ENCODE measurements around the gene CDC42BPG.
A peak's percentile ranks its signal among the peaks of the same experiment; 100 is the strongest.

Gene CDC42BPG

GRCh38 chr11:64865286-64866172 is 21.1 kb upstream of the CDC42BPG start:
- peak; percentile 50 for DNase-seq (ENCODE audit: low spot score)

GRCh38 chr11:64864473-64865285 is 20.2 kb upstream of the CDC42BPG start:
- peak; percentile 81 for DNase-seq (ENCODE audit: low spot score)

GRCh38 chr11:64864135-64864472 is 19.7 kb upstream of the CDC42BPG start:
- DNase-seq (ENCODE audit: low spot score) = no peak

GRCh38 chr11:64863391-64864060 is 19.1 kb upstream of the CDC42BPG start:
- no peak for DNase-seq (ENCODE audit: low spot score)

- no peak for DNase-seq (ENCODE audit: low spot score)
Observed at GRCh38 chr11:64862987-64863390, 18.5 kb upstream of the CDC42BPG start.

- no peak for DNase-seq (ENCODE audit: low spot score)
Observed at GRCh38 chr11:64861227-64861975, 16.9 kb upstream of the CDC42BPG start.

- DNase-seq (ENCODE audit: low spot score) = no peak
Observed at GRCh38 chr11:64859542-64860414, 15.3 kb upstream of the CDC42BPG start.

GRCh38 chr11:64858467-64859263 is 14.2 kb upstream of the CDC42BPG start:
- DNase-seq (ENCODE audit: low spot score) = no peak

- DNase-seq (ENCODE audit: low spot score) = no peak
Observed at GRCh38 chr11:64857485-64857884, 13.0 kb upstream of the CDC42BPG start.

- DNase-seq (ENCODE audit: low spot score) = peak; percentile 88
Observed at GRCh38 chr11:64856382-64857227, 12.2 kb upstream of the CDC42BPG start.

- DNase-seq (ENCODE audit: low spot score) = no peak
Observed at GRCh38 chr11:64855596-64856304, 11.3 kb upstream of the CDC42BPG start.

GRCh38 chr11:64854534-64855502 is 10.4 kb upstream of the CDC42BPG start:
- peak; percentile 97 for DNase-seq (ENCODE audit: low spot score)

GRCh38 chr11:64854157-64854533 is 9.7 kb upstream of the CDC42BPG start:
- DNase-seq (ENCODE audit: low spot score) = no peak

- DNase-seq (ENCODE audit: low spot score) = no peak
Observed at GRCh38 chr11:64853709-64854108, 9.3 kb upstream of the CDC42BPG start.

- DNase-seq (ENCODE audit: low spot score) = no peak
Observed at GRCh38 chr11:64852804-64853509, 8.5 kb upstream of the CDC42BPG start.

GRCh38 chr11:64851831-64852351 is 7.4 kb upstream of the CDC42BPG start:
- no peak for DNase-seq (ENCODE audit: low spot score)

Measured in AG08395 (cell line).